Measurements from ENCODE around the gene ZBTB20. TPM values are rescaled to one million over a fixed set of nuclear protein-coding genes. Genes with fewer than 3 reads are reported as not detected.
"Not testable (repeated sequence)": the region's sequence is repeated elsewhere in the genome, so short reads cannot be mapped to it uniquely, and the experiment has no call there.

The ZBTB20 gene
- total RNA-seq, 1 donor, result 32.9 TPM

DNA sequence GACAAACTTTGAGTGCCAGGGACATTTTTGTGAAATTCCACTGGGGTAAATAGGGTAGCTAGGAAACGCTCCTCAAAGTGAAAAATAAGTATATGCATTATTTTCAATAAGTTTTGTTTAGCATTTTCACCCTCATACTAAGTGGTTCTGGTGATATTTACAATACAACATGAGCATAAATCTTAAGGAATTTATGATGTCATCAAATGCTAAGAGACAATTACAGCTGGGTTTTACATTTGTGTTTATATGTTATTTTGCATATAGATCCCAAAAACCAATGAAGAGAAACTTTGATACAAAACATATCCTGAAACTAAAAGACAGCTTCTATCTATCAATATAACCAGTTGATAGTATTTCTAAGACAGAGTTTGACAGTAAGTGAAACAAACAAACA is 323.1 kb downstream of the ZBTB20 start:
- Histone ChIP-seq H3K27me3 (ENCODE audit: insufficient read depth, low read length) (no peaks in the 10 kb centered on the region), H3K4me3 (ENCODE audit: insufficient read depth, low read length) (no peak overlapping the region), H3K36me3 (ENCODE audit: insufficient read depth, low read length) (no peaks in the 10 kb centered on the region), H3K79me2 (ENCODE audit: insufficient read depth, low read length) (no peaks in the 10 kb centered on the region), H4K20me1 (ENCODE audit: insufficient read depth, low read length) (no peaks in the 10 kb centered on the region), H3K9me3 (ENCODE audit: low read depth, low read length) (no peaks in the 10 kb centered on the region), H3K27ac (ENCODE audit: low read depth, low read length) (no peak overlapping the region), H2AFZ (ENCODE audit: low read length) (no peak overlapping the region), H3K4me2 (ENCODE audit: insufficient read depth, low read length) (no peak overlapping the region), H3K4me1 (ENCODE audit: insufficient read depth, low read length) (no peaks in the 10 kb centered on the region)
- TF ChIP-seq, protein P1, sequence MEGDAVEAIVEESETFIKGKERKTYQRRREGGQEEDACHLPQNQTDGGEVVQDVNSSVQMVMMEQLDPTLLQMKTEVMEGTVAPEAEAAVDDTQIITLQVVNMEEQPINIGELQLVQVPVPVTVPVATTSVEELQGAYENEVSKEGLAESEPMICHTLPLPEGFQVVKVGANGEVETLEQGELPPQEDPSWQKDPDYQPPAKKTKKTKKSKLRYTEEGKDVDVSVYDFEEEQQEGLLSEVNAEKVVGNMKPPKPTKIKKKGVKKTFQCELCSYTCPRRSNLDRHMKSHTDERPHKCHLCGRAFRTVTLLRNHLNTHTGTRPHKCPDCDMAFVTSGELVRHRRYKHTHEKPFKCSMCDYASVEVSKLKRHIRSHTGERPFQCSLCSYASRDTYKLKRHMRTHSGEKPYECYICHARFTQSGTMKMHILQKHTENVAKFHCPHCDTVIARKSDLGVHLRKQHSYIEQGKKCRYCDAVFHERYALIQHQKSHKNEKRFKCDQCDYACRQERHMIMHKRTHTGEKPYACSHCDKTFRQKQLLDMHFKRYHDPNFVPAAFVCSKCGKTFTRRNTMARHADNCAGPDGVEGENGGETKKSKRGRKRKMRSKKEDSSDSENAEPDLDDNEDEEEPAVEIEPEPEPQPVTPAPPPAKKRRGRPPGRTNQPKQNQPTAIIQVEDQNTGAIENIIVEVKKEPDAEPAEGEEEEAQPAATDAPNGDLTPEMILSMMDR (IDR thresholded peaks at IDR 0.05; ENCODE audit: extremely low read depth, low read depth, low read length), result no peak
- no peak for DNase-seq (ENCODE audit: insufficient read length, low spot score, missing footprints)

DNA sequence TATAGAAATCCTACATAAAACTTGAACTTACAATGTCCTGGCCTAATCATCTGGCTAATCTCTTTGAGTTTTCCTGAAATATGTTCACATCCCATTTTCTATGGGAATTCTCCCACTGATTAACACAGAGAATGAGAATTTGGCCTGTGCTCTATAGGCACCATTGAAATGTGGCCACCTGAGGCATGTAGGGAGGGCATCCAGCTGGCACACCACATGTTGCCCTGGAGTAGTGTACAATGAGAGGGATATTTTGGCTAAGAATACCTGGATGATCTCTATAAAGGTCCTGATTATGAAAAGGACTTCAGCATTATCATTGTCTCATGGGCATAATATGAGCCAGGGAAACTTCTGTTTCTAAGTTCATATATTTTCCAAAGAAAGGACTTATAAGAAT is 324.0 kb downstream of the ZBTB20 start:
- no peaks in the 10 kb centered on the region for H3K27me3 ChIP-seq (ENCODE audit: insufficient read depth, low read length)
- no peaks in the 10 kb centered on the region for H3K4me1 ChIP-seq (ENCODE audit: insufficient read depth, low read length)
- no peaks in the 10 kb centered on the region for H3K79me2 ChIP-seq (ENCODE audit: insufficient read depth, low read length)
- TF ChIP-seq, protein P1 (IDR thresholded peaks at IDR 0.05; ENCODE audit: extremely low read depth, low read depth, low read length), result no peak
- no peaks in the 10 kb centered on the region for H3K9me3 ChIP-seq (ENCODE audit: low read depth, low read length)
- no peak overlapping the region for H2AFZ ChIP-seq (ENCODE audit: low read length)
- no peak overlapping the region for H3K4me2 ChIP-seq (ENCODE audit: insufficient read depth, low read length)
- H4K20me1 ChIP-seq (ENCODE audit: insufficient read depth, low read length), result no peaks in the 10 kb centered on the region
- no peaks in the 10 kb centered on the region for H3K36me3 ChIP-seq (ENCODE audit: insufficient read depth, low read length)
- H3K27ac ChIP-seq (ENCODE audit: low read depth, low read length), result no peak overlapping the region
- DNase-seq (ENCODE audit: insufficient read length, low spot score, missing footprints), result no peak
- no peak overlapping the region for H3K4me3 ChIP-seq (ENCODE audit: insufficient read depth, low read length)

DNA sequence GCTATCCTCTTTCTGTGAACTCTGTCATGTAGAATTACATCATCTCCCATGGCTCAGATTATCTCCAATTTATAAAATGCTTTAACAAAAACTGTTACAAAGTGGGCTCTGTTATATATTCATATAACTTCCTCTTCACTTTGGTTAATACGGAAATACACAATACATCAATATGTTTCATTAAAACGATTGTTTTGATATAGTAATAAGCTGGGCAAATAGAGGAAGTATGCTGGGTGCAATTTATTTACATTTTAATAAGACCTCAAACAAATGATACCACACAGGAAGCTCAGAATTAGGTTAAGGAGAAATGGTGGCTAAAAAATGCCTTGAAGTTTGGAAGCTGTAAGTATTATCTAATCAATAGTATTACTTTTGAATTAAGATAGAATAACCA is 331.0 kb downstream of the ZBTB20 start:
- Histone ChIP-seq H3K9me3 (ENCODE audit: low read depth, low read length) (no peaks in the 10 kb centered on the region), H2AFZ (ENCODE audit: low read length) (no peak overlapping the region), H3K27me3 (ENCODE audit: insufficient read depth, low read length) (no peaks in the 10 kb centered on the region), H3K79me2 (ENCODE audit: insufficient read depth, low read length) (no peaks in the 10 kb centered on the region), H3K4me3 (ENCODE audit: insufficient read depth, low read length) (no peak overlapping the region), H3K27ac (ENCODE audit: low read depth, low read length) (no peak overlapping the region), H3K4me1 (ENCODE audit: insufficient read depth, low read length) (no peaks in the 10 kb centered on the region), H4K20me1 (ENCODE audit: insufficient read depth, low read length) (no peaks in the 10 kb centered on the region), H3K4me2 (ENCODE audit: insufficient read depth, low read length) (no peak overlapping the region), H3K36me3 (ENCODE audit: insufficient read depth, low read length) (no peaks in the 10 kb centered on the region)
- TF ChIP-seq, protein P1 (IDR thresholded peaks at IDR 0.05; ENCODE audit: extremely low read depth, low read depth, low read length), result no peak
- DNase-seq (ENCODE audit: insufficient read length, low spot score, missing footprints), result no peak

DNA sequence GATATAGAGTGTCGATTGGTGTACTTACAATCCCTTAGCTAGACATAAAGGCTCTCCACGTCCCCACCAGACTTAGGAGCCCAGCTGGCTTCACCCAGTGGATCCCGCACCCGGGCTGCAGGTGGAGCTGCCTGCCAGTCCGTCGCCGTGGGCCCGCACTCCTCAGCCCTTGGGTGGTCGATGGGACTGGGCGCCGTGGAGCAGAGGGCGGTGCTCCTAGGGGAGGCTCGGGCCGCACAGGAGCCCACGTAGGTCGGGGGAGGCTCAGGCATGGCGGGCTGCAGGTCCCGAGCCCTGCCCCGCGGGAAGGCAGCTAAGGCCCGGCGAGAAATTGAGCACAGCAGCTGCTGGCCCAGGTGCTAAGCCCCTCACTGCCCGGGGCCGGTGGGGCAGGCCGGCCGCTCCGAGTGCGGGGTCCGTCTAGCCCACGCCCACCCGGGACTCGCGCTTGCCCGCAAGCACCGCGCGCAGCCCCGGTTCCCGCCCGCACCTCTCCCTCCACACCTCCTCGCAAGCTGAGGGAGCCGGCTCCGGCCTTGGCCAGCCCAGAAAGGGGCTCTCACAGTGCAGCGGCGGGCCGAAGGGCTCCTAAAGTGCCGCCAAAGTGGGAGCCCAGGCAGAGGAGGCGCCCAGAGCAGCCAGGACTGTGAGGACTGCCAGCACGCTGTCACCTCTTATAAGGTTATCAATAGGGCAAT is 334.4 kb downstream of the ZBTB20 start:
- not testable (repeated sequence) for H3K27me3 ChIP-seq (ENCODE audit: insufficient read depth, low read length); H3K4me3 ChIP-seq (ENCODE audit: insufficient read depth, low read length); H3K4me1 ChIP-seq (ENCODE audit: insufficient read depth, low read length); H3K4me2 ChIP-seq (ENCODE audit: insufficient read depth, low read length); H2AFZ ChIP-seq (ENCODE audit: low read length); H3K9me3 ChIP-seq (ENCODE audit: low read depth, low read length); DNase-seq (ENCODE audit: insufficient read length, low spot score, missing footprints); H4K20me1 ChIP-seq (ENCODE audit: insufficient read depth, low read length); H3K79me2 ChIP-seq (ENCODE audit: insufficient read depth, low read length); H3K27ac ChIP-seq (ENCODE audit: low read depth, low read length); H3K36me3 ChIP-seq (ENCODE audit: insufficient read depth, low read length)
